SHP77 (cell line): ENCODE results near the gene IQGAP3.

Experiments
- DNase-seq, 2 experiments: peaks; one replicate each; lab custom pipeline; 2025; lab: John Stamatoyannopoulos, UW

IQGAP3 gene

GRCh38 chr1:156480411-156481192 is 91.8 kb downstream of the IQGAP3 start:
- DNase-seq: peak; percentile 48 to 69

DNA sequence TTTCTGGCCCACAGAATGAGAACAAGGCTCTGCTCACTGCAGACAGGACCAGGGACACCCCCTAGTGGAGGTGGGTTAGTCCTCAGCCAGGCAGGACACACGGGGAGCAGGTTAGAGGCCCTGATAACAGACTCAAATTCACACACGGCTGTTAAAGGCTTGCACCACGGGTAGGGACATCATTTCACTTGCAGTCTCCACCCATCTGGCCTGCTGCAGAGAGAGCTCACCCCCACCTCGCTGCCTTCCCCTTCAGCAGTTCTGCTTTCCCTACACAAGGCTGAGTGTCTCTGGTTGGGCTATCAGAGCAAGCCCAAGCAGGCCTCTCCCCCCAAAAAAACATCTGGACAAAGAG is 92.4 kb downstream of the IQGAP3 start:
- no peak for DNase-seq

DNA sequence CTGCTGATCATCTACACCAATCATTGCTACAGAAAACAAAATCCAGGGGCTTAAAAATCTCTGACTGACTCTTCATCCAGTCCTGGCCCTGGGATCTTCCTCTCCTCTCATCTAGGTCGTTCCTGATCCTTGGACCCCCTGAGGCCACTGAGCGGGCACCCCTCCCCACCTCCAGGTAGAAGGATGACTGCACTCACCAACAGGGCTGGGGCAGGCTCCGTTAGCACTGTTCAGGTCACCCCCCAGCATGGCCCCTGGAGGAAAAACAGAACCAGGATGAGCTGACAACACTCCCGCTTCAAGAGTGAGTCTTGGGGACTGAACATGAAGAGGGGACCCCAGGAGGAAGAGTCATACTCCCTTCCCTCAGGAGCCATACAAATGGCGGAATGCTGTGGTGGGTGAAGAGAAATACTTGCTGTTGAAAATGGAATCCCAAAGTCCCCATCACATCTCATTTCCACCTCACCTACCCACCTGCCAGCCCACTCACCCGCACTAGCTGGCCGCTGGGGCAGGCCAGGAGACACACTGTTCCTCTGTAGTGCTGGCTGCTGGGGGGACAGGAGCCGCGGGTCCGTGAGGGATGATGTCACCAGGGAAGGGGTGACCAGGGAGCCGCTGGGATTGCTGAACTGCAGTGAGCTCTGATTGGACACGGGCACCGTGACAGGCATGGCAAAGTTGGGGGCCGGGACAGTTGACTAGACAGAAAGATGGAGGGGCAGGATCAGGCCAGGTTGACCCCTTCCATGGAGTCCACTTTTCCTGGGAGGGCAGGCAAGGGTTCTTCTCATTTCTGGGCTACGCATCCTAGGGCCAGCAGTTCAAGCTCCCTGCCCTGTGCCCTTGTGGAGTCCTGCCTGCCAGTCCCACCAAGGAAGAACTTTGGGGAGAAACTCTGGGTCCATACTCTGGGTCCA is 93.0 kb downstream of the IQGAP3 start:
- DNase-seq: no peak

DNA sequence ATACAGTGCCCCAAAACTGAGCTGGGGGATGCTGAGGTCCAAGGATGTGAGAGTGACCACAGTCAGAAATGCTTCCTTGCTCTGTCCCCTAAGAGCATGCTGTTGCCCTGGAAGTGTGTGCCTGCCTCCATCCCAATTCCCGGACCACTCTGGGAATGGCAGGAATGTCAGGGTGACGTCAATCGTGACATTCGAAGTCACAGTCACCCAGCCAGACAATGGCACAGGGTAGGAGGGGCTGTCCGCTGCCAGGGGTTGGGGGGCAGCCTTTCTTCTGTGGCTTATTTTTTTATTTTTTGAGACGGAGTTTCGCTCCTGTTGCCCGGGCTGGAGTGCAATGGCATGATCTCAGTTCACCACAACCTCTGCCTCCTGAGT is 94.1 kb downstream of the IQGAP3 start:
- DNase-seq: no peak

GRCh38 chr1:156477526-156478249 is 94.7 kb downstream of the IQGAP3 start:
- DNase-seq: peak in 1 of 2 experiments; percentile 42

- no peak for DNase-seq
Measured at GRCh38 chr1:156476501-156477298, 95.7 kb downstream of the IQGAP3 start.

DNA sequence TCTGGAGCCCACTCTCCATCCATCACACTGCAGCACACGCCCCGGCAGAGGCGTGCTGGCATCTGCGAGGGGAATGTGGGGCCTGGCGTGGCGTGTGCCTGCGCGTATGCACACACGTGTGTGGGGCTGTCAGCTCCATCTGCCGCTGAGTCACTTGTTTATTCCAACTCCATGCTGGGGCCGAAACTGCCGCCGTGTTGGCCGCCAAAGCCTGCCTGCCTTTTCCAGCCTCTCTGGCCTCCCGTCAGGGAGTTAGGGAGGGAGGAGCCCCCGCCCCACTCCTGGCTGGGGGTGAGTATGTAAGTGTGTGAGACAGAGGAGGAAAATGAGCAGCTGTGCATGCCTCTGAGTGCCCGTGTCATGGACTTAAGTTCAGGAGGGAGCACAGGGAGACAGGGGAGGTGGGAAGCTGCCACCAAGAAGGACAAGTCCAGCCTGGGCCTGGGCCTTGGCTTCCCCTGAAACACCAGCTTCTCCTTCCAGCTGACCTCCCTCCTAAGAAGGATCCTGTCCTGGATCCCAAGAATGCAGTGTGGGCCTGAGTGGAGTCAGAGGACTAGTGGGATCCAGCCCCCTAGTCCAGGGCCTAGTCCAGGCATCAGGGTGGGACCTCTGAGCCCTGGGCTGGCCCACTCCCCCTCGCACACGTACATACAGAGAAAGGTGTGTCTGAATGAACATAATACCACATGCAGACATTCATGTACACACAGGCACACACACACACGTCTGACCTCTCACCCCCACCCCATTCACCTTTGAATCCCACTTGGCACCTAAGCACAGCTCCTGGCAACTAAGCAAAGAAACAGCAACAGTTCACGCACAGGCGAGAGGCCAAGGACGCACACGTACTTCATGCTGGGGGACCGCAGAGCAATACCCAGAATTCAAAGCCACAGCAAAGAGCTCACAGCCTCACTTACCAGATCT is 96.5 kb downstream of the IQGAP3 start:
- DNase-seq: peak; percentile 24 to 51
